Subcutaneous abdominal adipose tissue (tissue), 5 donors: ENCODE measurements around the gene ZNF394.

ENCODE experiments used
- H3K27ac ChIP-seq: one replicate; pipeline ENCODE4 v1.7.0; 2013; ENCODE audit warnings: low read depth, mild to moderate bottlenecking, inconsistent platforms, low read length, moderate library complexity
- H3K27me3 ChIP-seq, 5 donors: one replicate each; pipeline ENCODE4 v1.7.0; 2013; ENCODE audit warnings: low read length in 5 of 5, inconsistent platforms in 1 of 5; ENCODE audit not compliant: control insufficient read depth in 5 of 5, insufficient read depth in 4 of 5
- H3K36me3 ChIP-seq, 5 donors: one replicate each; pipeline ENCODE4 v1.7.0; 2013; ENCODE audit warnings: low read length in 5 of 5; ENCODE audit not compliant: control insufficient read depth in 5 of 5, insufficient read depth in 5 of 5
- H3K4me1 ChIP-seq, 5 donors: one replicate each; pipeline ENCODE4 v1.7.0; 2013; ENCODE audit warnings: low read length in 5 of 5, mild to moderate bottlenecking in 3 of 5, moderate library complexity in 1 of 5; ENCODE audit not compliant: control insufficient read depth in 5 of 5, insufficient read depth in 5 of 5
- H3K4me3 ChIP-seq, 5 donors: one replicate each; pipeline ENCODE4 v1.7.0; 2013; ENCODE audit warnings: low read length in 5 of 5, low read depth in 1 of 5
- H3K9ac ChIP-seq, 5 donors: one replicate each; pipeline ENCODE4 v1.7.0; 2013; ENCODE audit warnings: low read length in 5 of 5, mild to moderate bottlenecking in 4 of 5, moderate library complexity in 3 of 5
- H3K9me3 ChIP-seq, 5 donors: one replicate each; pipeline ENCODE4 v1.7.0; 2013; ENCODE audit warnings: low read length in 5 of 5; ENCODE audit not compliant: control insufficient read depth in 5 of 5
- donor health status: healthy.
- donor health status: healthy.
- donor health status: healthy.
- donor health status: healthy.
- donor health status: healthy.

ZNF394 gene

DNA sequence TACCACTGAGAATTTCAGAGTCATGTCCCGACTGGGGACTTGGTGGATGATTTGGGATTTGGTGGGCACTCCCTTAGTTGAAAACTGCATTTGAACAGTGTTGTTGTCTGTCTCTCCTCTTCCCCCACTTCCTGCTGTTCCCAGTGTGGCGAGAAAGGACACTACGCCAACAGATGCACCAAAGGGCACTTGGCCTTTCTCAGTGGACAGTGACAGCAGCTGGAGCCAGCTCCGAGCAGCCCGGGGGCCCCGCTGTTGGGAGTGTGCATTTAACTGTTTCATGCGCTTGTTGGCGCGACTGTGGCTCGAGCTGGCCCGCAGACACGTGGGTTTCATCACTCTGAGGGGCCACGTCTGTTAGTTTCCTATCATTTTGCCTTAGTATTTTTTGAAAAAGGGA, 43.8 kb downstream of the ZNF394 start:
- Histone ChIP-seq H3K4me1 (peaks cover 1 to 22% (median 16%) of the 10 kb centered on the region in 5 donors), H3K36me3 (peaks cover 0 to 91% (median 89%) of the 10 kb centered on the region in 5 donors)

DNA sequence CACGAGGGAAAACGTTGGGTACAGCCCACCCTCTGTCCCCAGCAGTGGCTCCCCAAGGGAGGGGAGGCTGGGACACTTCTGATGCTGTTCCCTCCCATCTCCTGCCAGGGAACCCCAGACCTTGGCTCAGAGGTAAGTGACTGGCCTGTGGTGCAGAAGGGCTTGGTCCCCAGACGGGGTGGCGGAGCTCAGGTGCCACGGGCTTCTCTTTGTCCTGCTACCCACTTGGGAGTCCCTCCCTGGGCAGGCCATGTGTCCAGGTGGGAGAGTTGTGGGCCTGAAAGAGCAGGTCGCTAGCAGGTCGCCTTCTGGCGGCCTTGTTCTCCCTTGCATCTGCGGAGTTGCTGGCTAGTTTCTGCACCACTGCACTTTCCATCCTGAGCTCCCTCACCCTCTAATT, 44.2 kb downstream of the ZNF394 start:
- H3K36me3 ChIP-seq = peaks cover 0 to 95% (median 92%) of the 10 kb centered on the region in 5 donors
- no peak overlapping the region for H3K27ac ChIP-seq
- no peak overlapping the region for H3K4me3 ChIP-seq
- H3K27me3 ChIP-seq = no peaks in the 10 kb centered on the region
- H3K4me1 ChIP-seq = peaks cover 1 to 24% (median 16%) of the 10 kb centered on the region in 5 donors
- H3K9me3 ChIP-seq = no peaks in the 10 kb centered on the region
- no peak overlapping the region for H3K9ac ChIP-seq

More for the DNA sequence above, 43.8 kb downstream of the ZNF394 start:
- no peaks in the 10 kb centered on the region for H3K9me3 ChIP-seq
- H3K27me3 ChIP-seq = no peaks in the 10 kb centered on the region
- H3K27ac ChIP-seq = no peak overlapping the region
- H3K9ac ChIP-seq = no peak overlapping the region
- no peak overlapping the region for H3K4me3 ChIP-seq

- no peak overlapping the region for H3K27ac ChIP-seq
- H3K36me3 ChIP-seq = peaks cover 0 to 100% (median 95%) of the 10 kb centered on the region in 5 donors
- H3K27me3 ChIP-seq = no peaks in the 10 kb centered on the region
- no peak overlapping the region for H3K4me3 ChIP-seq
- no peaks in the 10 kb centered on the region for H3K9me3 ChIP-seq
- no peak overlapping the region for H3K9ac ChIP-seq
- H3K4me1 ChIP-seq = peaks cover 1 to 27% (median 12%) of the 10 kb centered on the region in 5 donors
Measured at GRCh38 chr7:99453105-99453504, 47.0 kb downstream of the ZNF394 start.

GRCh38 chr7:99452541-99452940, 47.5 kb downstream of the ZNF394 start:
- H3K4me3 ChIP-seq = no peak overlapping the region

GRCh38 chr7:99451936-99452335, 48.1 kb downstream of the ZNF394 start:
- peaks cover 0 to 96% (median 89%) of the 10 kb centered on the region in 5 donors for H3K36me3 ChIP-seq
- no peaks in the 10 kb centered on the region for H3K27me3 ChIP-seq
- no peaks in the 10 kb centered on the region for H3K9me3 ChIP-seq
- no peak overlapping the region for H3K9ac ChIP-seq
- peaks cover 0 to 27% (median 12%) of the 10 kb centered on the region in 5 donors for H3K4me1 ChIP-seq
- no peak overlapping the region for H3K27ac ChIP-seq
- no peak overlapping the region for H3K4me3 ChIP-seq

More at GRCh38 chr7:99452541-99452940, 47.5 kb downstream of the ZNF394 start:
- Histone ChIP-seq H3K9ac (no peak overlapping the region), H3K36me3 (peaks cover 0 to 100% (median 95%) of the 10 kb centered on the region in 5 donors), H3K27me3 (no peaks in the 10 kb centered on the region), H3K27ac (no peak overlapping the region), H3K4me1 (peaks cover 0 to 27% (median 12%) of the 10 kb centered on the region in 5 donors), H3K9me3 (no peaks in the 10 kb centered on the region)

DNA sequence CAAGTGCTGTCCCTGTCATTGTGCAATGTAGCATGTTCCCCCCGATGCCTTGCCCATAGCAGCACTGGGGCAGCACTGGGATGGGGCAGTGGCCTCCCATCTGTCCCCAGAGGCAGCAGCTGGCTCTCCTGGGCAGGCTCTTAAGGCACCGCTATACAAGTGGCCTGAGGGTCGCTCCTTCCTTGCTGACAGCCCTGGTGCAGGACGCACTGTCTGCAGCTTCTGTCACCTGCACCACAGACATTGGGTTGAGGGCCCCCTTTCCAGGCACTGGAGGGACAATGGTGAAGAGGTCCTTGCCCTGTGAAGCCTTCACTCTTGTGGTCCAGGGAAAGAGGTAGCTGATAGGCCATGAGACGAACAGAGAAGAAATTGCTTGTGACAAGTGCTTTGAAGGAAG, 50.8 kb downstream of the ZNF394 start:
- no peaks in the 10 kb centered on the region for H3K9me3 ChIP-seq
- peaks cover 0 to 90% (median 81%) of the 10 kb centered on the region in 5 donors for H3K36me3 ChIP-seq

GRCh38 chr7:99448855-99449254, 51.2 kb downstream of the ZNF394 start:
- no peaks in the 10 kb centered on the region for H3K9me3 ChIP-seq
- peaks cover 0 to 27% (median 12%) of the 10 kb centered on the region in 5 donors for H3K4me1 ChIP-seq
- H3K36me3 ChIP-seq = peaks cover 0 to 88% (median 77%) of the 10 kb centered on the region in 5 donors
- H3K4me3 ChIP-seq = no peak overlapping the region
- no peaks in the 10 kb centered on the region for H3K27me3 ChIP-seq
- no peak overlapping the region for H3K9ac ChIP-seq
- H3K27ac ChIP-seq = no peak overlapping the region

More for the DNA sequence above, 50.8 kb downstream of the ZNF394 start:
- Histone ChIP-seq H3K27me3 (no peaks in the 10 kb centered on the region), H3K9ac (no peak overlapping the region), H3K27ac (no peak overlapping the region), H3K4me3 (no peak overlapping the region), H3K4me1 (peaks cover 0 to 27% (median 12%) of the 10 kb centered on the region in 5 donors)

- Histone ChIP-seq H3K9me3 (no peaks in the 10 kb centered on the region), H3K4me3 (no peak overlapping the region), H3K9ac (no peak overlapping the region), H3K27ac (no peak overlapping the region), H3K27me3 (no peaks in the 10 kb centered on the region), H3K4me1 (peaks cover 0 to 27% (median 12%) of the 10 kb centered on the region in 5 donors), H3K36me3 (peaks cover 2 to 80% (median 71%) of the 10 kb centered on the region in 5 donors)
Measured at GRCh38 chr7:99447943-99448342, 52.1 kb downstream of the ZNF394 start.

GRCh38 chr7:99446096-99446495, 54.0 kb downstream of the ZNF394 start:
- H3K4me3 ChIP-seq = no peak overlapping the region
- H3K9ac ChIP-seq = no peak overlapping the region
- peaks cover 3 to 62% (median 57%) of the 10 kb centered on the region in 5 donors for H3K36me3 ChIP-seq
- peaks cover 4 to 28% (median 12%) of the 10 kb centered on the region in 5 donors for H3K4me1 ChIP-seq
- H3K27me3 ChIP-seq = no peaks in the 10 kb centered on the region
- H3K27ac ChIP-seq = no peak overlapping the region
- H3K9me3 ChIP-seq = no peaks in the 10 kb centered on the region
